ENCODE results near the gene HOXD12. TPM values are rescaled to one million over a fixed set of nuclear protein-coding genes. Genes with fewer than 3 reads are reported as not detected.

The HOXD12 gene
- total RNA-seq, 1 donor from 2014 or later, result not detected

- DNase-seq, result no peak
- no peak for TF ChIP-seq CTCF (IDR thresholded peaks at IDR 0.05)
- no peaks in the 10 kb centered on the region for H3K9me3 ChIP-seq
- no peaks in the 10 kb centered on the region for H3K36me3 ChIP-seq
- H3K4me3 ChIP-seq, result no peak overlapping the region
- ATAC-seq, result no peak
- intact Hi-C loops (cut with DNase I), result no loop called here
- peaks cover 13% of the 10 kb centered on the region for H3K4me1 ChIP-seq
- peaks cover 97% of the 10 kb centered on the region for H3K27me3 ChIP-seq (ENCODE audit: low read depth)
- H3K27ac ChIP-seq, result no peak overlapping the region
Measured at GRCh38 chr2:176078541-176079284, 20.9 kb upstream of the HOXD12 start.

GRCh38 chr2:176079285-176079830, 20.2 kb upstream of the HOXD12 start:
- intact Hi-C loops (cut with DNase I), result no loop called here
- no peak for DNase-seq
- peaks cover 13% of the 10 kb centered on the region for H3K4me1 ChIP-seq
- no peak overlapping the region for H3K27ac ChIP-seq
- no peak overlapping the region for H3K4me3 ChIP-seq
- H3K9me3 ChIP-seq, result no peaks in the 10 kb centered on the region
- ATAC-seq, result no peak
- H3K36me3 ChIP-seq, result no peaks in the 10 kb centered on the region
- H3K27me3 ChIP-seq (ENCODE audit: low read depth), result peaks cover 97% of the 10 kb centered on the region
- TF ChIP-seq CTCF (IDR thresholded peaks at IDR 0.05), result no peak

GRCh38 chr2:176079831-176080539, 19.6 kb upstream of the HOXD12 start:
- Histone ChIP-seq H3K27me3 (ENCODE audit: low read depth) (peaks cover 97% of the 10 kb centered on the region), H3K9me3 (no peaks in the 10 kb centered on the region), H3K4me3 (no peak overlapping the region), H3K4me1 (peaks cover 13% of the 10 kb centered on the region), H3K36me3 (no peaks in the 10 kb centered on the region), H3K27ac (no peak overlapping the region)
- intact Hi-C loops (cut with DNase I), result no loop called here
- ATAC-seq, result peak in 1 of 2 donors; percentile 31
- TF ChIP-seq CTCF (IDR thresholded peaks at IDR 0.05), result peak; percentile 42
- no peak for DNase-seq

- Histone ChIP-seq H3K9me3 (no peaks in the 10 kb centered on the region), H3K27ac (no peak overlapping the region), H3K4me1 (peaks cover 13% of the 10 kb centered on the region), H3K4me3 (no peak overlapping the region), H3K27me3 (ENCODE audit: low read depth) (peaks cover 97% of the 10 kb centered on the region), H3K36me3 (no peaks in the 10 kb centered on the region)
- intact Hi-C loops (cut with DNase I), result no loop called here
- no peak for TF ChIP-seq CTCF (IDR thresholded peaks at IDR 0.05)
- ATAC-seq (no peak), DNase-seq (no peak)
Measured at GRCh38 chr2:176080540-176081375, 18.8 kb upstream of the HOXD12 start.

GRCh38 chr2:176081376-176081836, 18.2 kb upstream of the HOXD12 start:
- ATAC-seq (no peak), DNase-seq (no peak)
- Histone ChIP-seq H3K4me3 (no peak overlapping the region), H3K9me3 (no peaks in the 10 kb centered on the region), H3K36me3 (no peaks in the 10 kb centered on the region), H3K27ac (no peak overlapping the region), H3K27me3 (ENCODE audit: low read depth) (peaks cover 97% of the 10 kb centered on the region), H3K4me1 (peaks cover 13% of the 10 kb centered on the region)
- intact Hi-C loops (cut with DNase I), result no loop called here
- TF ChIP-seq CTCF (IDR thresholded peaks at IDR 0.05), result no peak
